GM12878 (cell line): ENCODE results near the gene ATP13A2. TPM values are rescaled to one million over a fixed set of nuclear protein-coding genes. Genes with fewer than 3 reads are reported as not detected.
A peak's percentile ranks its signal among the peaks of the same experiment; 100 is the strongest.

Experiments used
- ATF3 ChIP-seq: IDR thresholded peaks from 2 replicates; pipeline ENCODE4 v1.6.1; 2011; ENCODE audit warnings: low read depth, mild to moderate bottlenecking, low read length, moderate library complexity, borderline replicate concordance; ENCODE audit errors: extremely low read depth
- ATF7 ChIP-seq: fragments of 450-650 bp; IDR thresholded peaks from 2 replicates; pipeline ENCODE4 v1.6.1; 2016; ENCODE audit warnings: low read depth, mild to moderate bottlenecking
- BHLHE40 ChIP-seq, 2 experiments: fragments of 450-650 bp in 1 of 2; IDR thresholded peaks; 2 replicates each; pipeline ENCODE4 v1.6.1; 2011 to 2017; ENCODE audit warnings: low read depth in 2 of 2, borderline replicate concordance in 1 of 2, improper control_type of control experiment in 1 of 2, low read length in 1 of 2, mild to moderate bottlenecking in 1 of 2
- CEBPZ ChIP-seq: fragments of 150-350 bp; IDR thresholded peaks from 2 replicates; pipeline ENCODE4 v1.6.1; 2016; ENCODE audit warnings: low read depth, low read length
- CHD2 ChIP-seq: IDR thresholded peaks from 2 replicates; pipeline ENCODE4 v1.6.1; 2011; ENCODE audit warnings: low read depth, low read length, improper control_type of control experiment, borderline replicate concordance
- ESRRA ChIP-seq: IDR thresholded peaks from 2 replicates; pipeline ENCODE4 v1.6.1; 2012; ENCODE audit warnings: mild to moderate bottlenecking, low read length, improper control_type of control experiment
- HDGF ChIP-seq: fragments of 450-650 bp; IDR thresholded peaks from 2 replicates; pipeline ENCODE4 v1.6.1; 2016; ENCODE audit warnings: antibody characterized with exemption
- KDM1A ChIP-seq: fragments of 200-600 bp; sonication (generic); IDR thresholded peaks from 2 replicates; pipeline ENCODE4 v1.6.1; 2016; ENCODE audit warnings: borderline replicate concordance
- NKRF ChIP-seq: fragments of 450-650 bp; conservative IDR thresholded peaks from 2 replicates; pipeline ENCODE4 v1.6.1; 2017; ENCODE audit warnings: mild to moderate bottlenecking, moderate library complexity
- PAX5 ChIP-seq: IDR thresholded peaks from 2 replicates; pipeline ENCODE4 v1.6.1; 2011; ENCODE audit warnings: low read depth, low read length, borderline replicate concordance
- PBX3 ChIP-seq: IDR thresholded peaks from 2 replicates; pipeline ENCODE4 v1.6.1; 2011; ENCODE audit warnings: mild to moderate bottlenecking, low read depth, low read length, moderate library complexity; ENCODE audit not compliant: insufficient replicate concordance
- POLR2AphosphoS5 ChIP-seq: IDR thresholded peaks from 2 replicates; pipeline ENCODE4 v1.6.1; 2011; ENCODE audit warnings: mild to moderate bottlenecking, low read length, inconsistent platforms
- USF2 ChIP-seq: IDR thresholded peaks from 2 replicates; pipeline ENCODE4 v1.6.1; 2011; ENCODE audit warnings: low read depth, low read length, improper control_type of control experiment, borderline replicate concordance
- YY1 ChIP-seq: IDR thresholded peaks from 2 replicates; pipeline ENCODE4 v1.6.1; 2011; ENCODE audit warnings: low read depth, mild to moderate bottlenecking, low read length
- ZNF207 ChIP-seq: fragments of 450-650 bp; IDR thresholded peaks from 2 replicates; pipeline ENCODE4 v1.6.1; 2014; ENCODE audit warnings: antibody characterized with exemption, mild to moderate bottlenecking, borderline replicate concordance
- ZNF592 ChIP-seq: fragments of 450-650 bp; IDR thresholded peaks from 2 replicates; pipeline ENCODE4 v1.6.1; 2017; ENCODE audit warnings: mild to moderate bottlenecking, moderate library complexity
- polyA plus RNA-seq, 11 experiments: library from polyadenylated mRNA; depleted of rRNA in 4 of 11; unstranded in 6 of 11; stranded (reverse) in 5 of 11; fragments of >200 nt; fragmentation: Nextera tagmentation in 4 of 11; fragmentation: Illumina TruSeq in 1 of 11; extraction: Ambion mirVana in 4 of 11; extraction: Trizol in 1 of 11; gene quantifications; 1 replicate in 1 of 11; 2 replicates in 10 of 11; pipeline versions ENCODE4 v1.2.1 to v1.2.3, GENCODE V29; 2011 to 2016; ENCODE audit warnings: inconsistent platforms in 2 of 11, missing spikeins in 2 of 11, low read depth in 1 of 11
- total RNA-seq, 4 experiments: library from RNA; depleted of rRNA in 3 of 4; stranded (reverse); fragments of >200 nt in 3 of 4; fragmentation: Illumina TruSeq in 1 of 4; extraction: Trizol in 1 of 4; gene quantifications; 2 replicates each; pipeline versions ENCODE4 v1.2.1 to v1.2.3, GENCODE V29; 2013 to 2021

The ATP13A2 gene
- total and polyA plus RNA-seq, 10 of the 15 experiments (the other 5 are each of a cell fraction or from before 2014, with no cell fraction given), result 0.24 to 30.5 (median 8.0) TPM

- TF ChIP-seq NKRF (peak; percentile 56), PAX5 (no peak), ZNF592 (no peak), BHLHE40 (IDR thresholded peaks at IDR 0.05; ENCODE audit: borderline replicate concordance in 1 of 2, low read depth in 2 of 2, low read length in 1 of 2) (no peak), CHD2 (peak; percentile 72), PBX3 (no peak), YY1 (peak; percentile 99), ATF7 (peak; percentile 82), USF2 (peak; percentile 45; the same call in 1 of the 2 replicates), ESRRA (0 out of 2 replicates have a peak, but pooled peaks have one; percentile 44), ZNF207 (no peak), KDM1A (no peak), CEBPZ (no peak), POLR2AphosphoS5 (peak; percentile 82), ATF3 (no peak), HDGF (peak; percentile 82; the same call in 1 of the 2 replicates)
Observed at GRCh38 chr1:17053685-17054410, 42.1 kb upstream of the ATP13A2 start, which contains the start of gene SDHB (continued).
